HG03108 (cell line): ENCODE measurements around the gene SERPINB12.

Experiments
- ATAC-seq: cut with Tn5 transposase; IDR thresholded peaks from one replicate; pipeline ENCODE4 v1.9.1; 2021; ENCODE audit warnings: moderate library complexity; ENCODE audit not compliant: unreplicated experiment

Gene SERPINB12

GRCh38 chr18:63542069-63542468 lies at the start of gene SERPINB12:
TSS of gene SERPINB12 (plus strand) at chr18:63542369. CDS start at chr18:63556160, 13,791 bp downstream.
- no peak for ATAC-seq

GRCh38 chr18:63492851-63493250 lies 49.3 kb upstream of the SERPINB12 start:
- no peak for ATAC-seq

GRCh38 chr18:63495675-63496074 lies 46.5 kb upstream of the SERPINB12 start:
- no peak for ATAC-seq

GRCh38 chr18:63505566-63506335 lies 36.4 kb upstream of the SERPINB12 start:
- ATAC-seq: no peak

GRCh38 chr18:63506336-63506646 lies 35.9 kb upstream of the SERPINB12 start:
- ATAC-seq: no peak

- ATAC-seq: no peak
Measured at GRCh38 chr18:63508596-63508995, 33.6 kb upstream of the SERPINB12 start.

GRCh38 chr18:63511285-63511684 lies 30.9 kb upstream of the SERPINB12 start:
- no peak for ATAC-seq

GRCh38 chr18:63514326-63514725 lies 27.8 kb upstream of the SERPINB12 start:
- ATAC-seq: no peak

GRCh38 chr18:63514888-63515678 lies 27.1 kb upstream of the SERPINB12 start:
- no peak for ATAC-seq

GRCh38 chr18:63515801-63516200 lies 26.4 kb upstream of the SERPINB12 start:
- no peak for ATAC-seq

- ATAC-seq: peak; percentile 89
Measured at GRCh38 chr18:63518178-63519012, 23.8 kb upstream of the SERPINB12 start.

GRCh38 chr18:63520053-63520685 lies 22.0 kb upstream of the SERPINB12 start:
- no peak for ATAC-seq

- no peak for ATAC-seq
Measured at GRCh38 chr18:63523660-63524059, 18.5 kb upstream of the SERPINB12 start.

GRCh38 chr18:63527251-63527650 lies 14.9 kb upstream of the SERPINB12 start:
- no peak for ATAC-seq

GRCh38 chr18:63528863-63529492 lies 13.2 kb upstream of the SERPINB12 start:
- no peak for ATAC-seq

- no peak for ATAC-seq
Measured at GRCh38 chr18:63532471-63532870, 9.7 kb upstream of the SERPINB12 start.

- no peak for ATAC-seq
Measured at GRCh38 chr18:63534615-63535014, 7.6 kb upstream of the SERPINB12 start.

GRCh38 chr18:63539904-63540510 lies 2.2 kb upstream of the SERPINB12 start:
- no peak for ATAC-seq

GRCh38 chr18:63544017-63544416 lies 1.8 kb downstream of the SERPINB12 start:
- no peak for ATAC-seq

- no peak for ATAC-seq
Measured at GRCh38 chr18:63545000-63545399, 2.8 kb downstream of the SERPINB12 start.
